ENCODE data around the gene AKIRIN2. TPM values are rescaled to one million over a fixed set of nuclear protein-coding genes. Genes with fewer than 3 reads are reported as not detected.

The AKIRIN2 gene
- total RNA-seq, result 10 to 100 TPM; 11.7 to 61.0 (median 35.8) TPM

DNA sequence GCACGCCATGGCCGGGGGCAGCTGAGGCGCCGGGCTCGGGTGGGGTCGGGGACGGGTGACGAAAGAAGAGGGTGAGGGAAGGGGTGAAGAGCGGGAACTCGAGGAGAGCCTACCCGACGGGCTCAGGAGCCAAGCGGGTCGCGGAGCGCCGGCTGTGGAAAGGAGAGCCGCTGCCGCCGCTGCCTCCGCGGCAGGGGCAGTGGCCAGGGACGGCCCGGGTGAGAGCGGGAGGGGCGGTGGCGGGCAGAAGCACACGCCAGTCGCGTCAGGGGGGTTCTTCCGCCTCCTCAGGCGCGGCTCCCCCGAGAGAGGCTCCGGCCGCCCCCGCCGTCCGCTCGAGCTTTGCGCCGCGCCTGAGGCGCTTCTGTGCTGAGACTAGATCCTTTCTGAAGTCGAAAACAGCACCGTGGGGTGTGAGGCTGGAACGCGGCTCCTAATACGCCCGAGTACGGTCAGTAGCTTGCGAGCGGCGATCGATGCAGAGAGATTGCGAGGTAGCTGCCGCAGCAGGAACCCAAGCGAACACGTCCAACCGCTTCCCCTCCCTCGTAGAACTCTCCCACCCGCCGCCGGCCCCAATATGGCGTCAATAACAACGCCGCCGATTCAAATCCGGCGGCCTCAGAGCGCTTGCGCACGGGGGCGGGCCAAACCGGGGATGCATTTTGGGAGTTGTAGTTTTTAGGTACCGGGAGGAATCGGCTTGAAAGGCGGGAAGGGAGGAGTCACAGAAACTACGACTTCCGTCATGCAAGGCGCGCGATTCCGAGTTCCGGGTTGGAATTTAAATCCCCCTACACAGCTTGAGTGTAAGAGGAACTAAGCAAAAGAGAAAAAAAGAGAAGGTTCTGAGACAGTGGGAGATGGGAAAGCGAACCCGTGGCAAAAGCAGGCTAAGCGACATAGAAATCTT lies at the start of gene AKIRIN2:
Gene AKIRIN2 (minus strand): TSS at position 558 of the 913 bp plus-strand sequence. CDS start 549 bp downstream, at position 9.
- Histone ChIP-seq H3K27ac (peak within 1 kb of the TSS; percentile 87 to 94), H3K4me3 (peak within 1 kb of the TSS; percentile 60 to 86 (median 75)), H3K4me1 (replicated peaks in 1 of 2) (peaks cover 1 to 10% of the 10 kb centered on the region in 2 donors)
- ATAC-seq (replicated peaks in 6 of 8), result peak; percentile 83 to 93 (median 90)
- in situ Hi-C loops (cut with MboI; ENCODE audit: low pct_unique_long_range_greater_than_20kb in 2 of 9, low sequenced_read_pairs in 9 of 9, unreplicated experiment in 9 of 9), result no loop called here
- 0 to 2% (median 0%) methylated on average over 2 to 10 of the region's 88 CpGs; no CpG with 5 or more reads in 2 of the 10 experiments for WGBS, 10 experiments

DNA sequence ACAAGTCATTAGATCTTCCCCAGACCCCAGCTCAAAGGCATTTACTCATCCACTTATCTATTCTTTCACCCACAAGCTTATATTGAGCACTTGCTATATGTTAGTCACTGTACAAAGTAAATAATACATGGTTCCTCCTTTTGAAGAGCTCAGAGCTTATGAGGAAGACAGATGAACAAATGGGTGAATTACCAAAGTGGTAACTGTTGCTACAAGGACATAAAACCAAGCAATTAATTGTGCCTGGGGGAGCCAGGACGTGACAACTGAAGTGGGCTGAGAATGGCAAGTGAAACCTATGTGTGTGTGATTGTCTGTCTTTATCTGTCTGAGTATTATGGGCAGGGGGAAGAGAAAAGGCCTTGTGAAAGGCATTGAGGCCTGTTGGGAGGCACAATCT lies 45.6 kb upstream of the AKIRIN2 start:
- Histone ChIP-seq H3K4me3 (no peak overlapping the region), H3K4me1 (replicated peaks in 1 of 2) (no peaks in the 10 kb centered on the region), H3K27ac (no peak overlapping the region)
- in situ Hi-C loops (cut with MboI; ENCODE audit: low pct_unique_long_range_greater_than_20kb in 2 of 9, low sequenced_read_pairs in 9 of 9, unreplicated experiment in 9 of 9), result no loop called here
- no peak for ATAC-seq (replicated peaks in 6 of 8)
- WGBS, 10 experiments, result 0 to 86% (median 40%) methylated on average over 1 of the region's 1 CpG; no CpG with 5 or more reads in 4 of the 10 experiments

DNA sequence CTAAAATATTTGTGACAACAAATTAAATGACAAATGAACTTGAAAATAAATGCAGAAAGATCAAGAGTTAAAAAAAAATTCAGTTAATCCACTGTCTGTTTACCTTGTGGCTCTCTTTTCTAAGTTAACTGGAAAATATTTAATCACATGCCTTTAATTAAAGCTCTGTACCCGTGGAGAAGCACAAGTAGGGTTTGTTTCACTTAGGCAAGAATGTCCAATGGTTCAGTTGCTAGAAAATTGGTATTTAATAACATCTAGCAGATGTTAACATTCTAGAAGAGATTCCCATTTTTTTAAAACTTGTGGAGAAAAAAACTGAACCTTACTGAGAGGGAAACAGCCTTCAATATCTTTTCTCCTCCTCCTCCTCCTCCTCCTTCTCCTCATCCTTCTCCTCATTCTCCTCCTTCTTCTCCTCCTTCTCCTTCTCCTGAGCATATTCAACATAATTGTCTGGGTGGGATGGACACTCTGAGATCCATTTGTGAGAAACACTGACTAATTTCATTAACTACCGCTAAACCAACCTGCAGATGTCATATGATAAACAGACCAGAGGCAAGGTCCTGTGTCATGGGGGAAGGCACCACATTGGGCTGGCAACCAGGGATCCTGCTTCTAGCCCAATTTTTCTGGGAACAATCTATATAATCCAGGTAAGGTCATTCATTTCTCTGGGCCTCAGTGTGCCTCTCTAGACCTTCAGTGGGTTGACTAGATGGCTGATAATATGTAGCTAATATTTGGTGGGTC lies 44.1 kb upstream of the AKIRIN2 start:
- H3K4me1 ChIP-seq (replicated peaks in 1 of 2), result no peaks in the 10 kb centered on the region
- no peak for ATAC-seq (replicated peaks in 6 of 8)
- no peak overlapping the region for H3K27ac ChIP-seq
- in situ Hi-C loops (cut with MboI; ENCODE audit: low pct_unique_long_range_greater_than_20kb in 2 of 9, low sequenced_read_pairs in 9 of 9, unreplicated experiment in 9 of 9), result no loop called here
- H3K4me3 ChIP-seq, result no peak overlapping the region
- WGBS, 10 experiments, result 0 to 100% (median 60%) methylated on average over 1 of the region's 2 CpGs; no CpG with 5 or more reads in 3 of the 10 experiments

DNA sequence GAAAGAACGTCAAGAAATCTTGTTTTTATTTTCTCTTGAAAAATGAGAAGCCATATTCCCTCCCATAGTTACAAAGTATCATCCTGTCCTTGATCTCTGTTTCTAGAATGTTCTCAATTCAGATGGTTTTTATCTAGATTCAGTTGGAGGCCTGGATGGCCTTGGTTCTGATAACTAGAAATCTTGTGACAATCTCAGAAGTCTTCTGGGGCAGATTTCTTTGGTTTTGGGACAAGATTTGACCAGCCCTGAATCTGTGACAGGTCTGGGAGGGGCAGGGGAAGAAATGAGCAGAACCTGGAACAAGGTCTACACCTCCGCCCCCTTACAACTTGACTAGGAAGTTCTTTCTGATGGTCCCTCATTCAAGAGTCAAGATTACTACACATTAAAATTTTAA lies 41.4 kb upstream of the AKIRIN2 start:
- 33 to 100% (median 52%) methylated on average over 1 to 2 of the region's 2 CpGs; no CpG with 5 or more reads in 1 of the 10 experiments for WGBS, 10 experiments
- H3K4me3 ChIP-seq, result no peak overlapping the region
- H3K27ac ChIP-seq, result no peak overlapping the region
- in situ Hi-C loops (cut with MboI; ENCODE audit: low pct_unique_long_range_greater_than_20kb in 2 of 9, low sequenced_read_pairs in 9 of 9, unreplicated experiment in 9 of 9), result no loop called here
- no peak for ATAC-seq (replicated peaks in 6 of 8)
- H3K4me1 ChIP-seq (replicated peaks in 1 of 2), result no peaks in the 10 kb centered on the region

DNA sequence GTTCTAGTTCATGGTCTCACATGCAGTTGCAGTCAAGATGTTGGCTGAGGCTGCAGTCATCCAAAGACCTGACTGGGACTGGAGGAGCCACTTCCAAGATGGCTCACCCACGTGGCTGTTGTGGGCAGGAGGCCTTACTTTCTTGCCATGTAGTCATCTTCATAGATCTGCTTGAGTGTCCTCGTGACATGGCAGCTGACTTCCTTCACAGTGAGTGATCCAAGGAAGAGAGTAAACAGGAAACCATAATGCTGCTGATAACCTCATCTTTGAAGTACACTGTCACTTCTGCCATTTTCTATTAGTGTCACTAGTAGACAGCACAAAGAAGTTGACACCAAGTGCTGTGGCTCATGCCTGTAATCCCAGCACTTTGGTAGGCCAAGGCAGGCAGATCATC lies 40.1 kb upstream of the AKIRIN2 start:
- H3K4me1 ChIP-seq (replicated peaks in 1 of 2), result no peaks in the 10 kb centered on the region
- no peak overlapping the region for H3K27ac ChIP-seq
- H3K4me3 ChIP-seq, result no peak overlapping the region
- no peak for ATAC-seq (replicated peaks in 6 of 8)
- WGBS, 10 experiments, result 0 to 100% (median 60%) methylated on average over 1 of the region's 2 CpGs; no CpG with 5 or more reads in 3 of the 10 experiments
- in situ Hi-C loops (cut with MboI; ENCODE audit: low pct_unique_long_range_greater_than_20kb in 2 of 9, low sequenced_read_pairs in 9 of 9, unreplicated experiment in 9 of 9), result no loop called here

DNA sequence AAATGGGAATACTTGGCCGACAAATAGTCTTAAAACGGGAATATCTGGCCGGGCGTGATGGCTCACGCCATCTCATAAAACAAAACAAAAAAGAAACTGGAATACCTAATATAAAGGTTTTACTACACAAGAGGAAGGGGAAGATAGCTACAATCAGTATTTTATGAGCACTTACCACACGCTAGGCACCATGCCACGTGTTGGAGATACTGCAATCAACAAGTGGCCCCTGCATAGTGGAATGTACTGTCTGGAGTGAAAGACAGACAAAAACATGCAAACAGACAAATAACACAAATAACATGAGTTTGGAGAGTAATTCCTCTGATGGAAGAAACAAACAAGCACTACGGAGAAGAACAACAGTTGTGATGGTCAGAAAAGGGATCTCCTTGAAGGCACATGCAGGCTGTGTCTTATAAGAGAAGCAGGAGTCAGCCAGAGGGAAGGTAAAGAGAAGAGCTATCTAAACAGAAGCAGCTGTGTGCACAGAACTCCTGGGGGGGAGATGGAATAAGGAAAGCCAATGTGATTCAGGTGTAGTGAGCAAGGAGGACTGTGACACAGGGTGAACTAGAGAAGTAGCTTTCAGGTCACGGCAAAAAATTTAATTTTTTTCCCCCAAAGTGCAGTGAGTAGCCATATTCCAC lies 39.1 kb upstream of the AKIRIN2 start:
- no peak for ATAC-seq (replicated peaks in 6 of 8)
- WGBS, 10 experiments, result 58 to 97% (median 88%) methylated on average over 1 to 9 of the region's 9 CpGs
- in situ Hi-C loops (cut with MboI; ENCODE audit: low pct_unique_long_range_greater_than_20kb in 2 of 9, low sequenced_read_pairs in 9 of 9, unreplicated experiment in 9 of 9), result no loop called here
- Histone ChIP-seq H3K4me1 (replicated peaks in 1 of 2) (no peaks in the 10 kb centered on the region), H3K27ac (no peak overlapping the region), H3K4me3 (no peak overlapping the region)

DNA sequence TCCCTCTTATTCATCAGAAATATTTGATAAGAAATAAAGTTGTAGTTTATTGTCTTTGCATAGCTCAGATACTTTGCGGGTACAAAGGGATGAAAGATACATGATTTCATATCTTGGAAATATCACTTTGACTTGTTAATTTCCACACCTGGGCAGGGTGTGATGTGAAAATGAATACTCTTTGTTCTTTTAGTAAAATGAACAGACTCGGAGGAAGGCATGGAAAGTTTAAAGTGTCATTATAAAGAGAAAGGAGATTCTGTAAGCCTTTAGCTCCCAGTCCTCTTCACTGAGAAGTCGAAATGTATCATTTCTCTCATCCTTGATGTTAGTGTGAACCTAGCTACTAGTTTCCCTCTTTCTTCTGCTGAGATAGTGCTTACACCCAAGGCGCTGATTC lies 36.7 kb upstream of the AKIRIN2 start:
- in situ Hi-C loops (cut with MboI; ENCODE audit: low pct_unique_long_range_greater_than_20kb in 2 of 9, low sequenced_read_pairs in 9 of 9, unreplicated experiment in 9 of 9), result no loop called here

DNA sequence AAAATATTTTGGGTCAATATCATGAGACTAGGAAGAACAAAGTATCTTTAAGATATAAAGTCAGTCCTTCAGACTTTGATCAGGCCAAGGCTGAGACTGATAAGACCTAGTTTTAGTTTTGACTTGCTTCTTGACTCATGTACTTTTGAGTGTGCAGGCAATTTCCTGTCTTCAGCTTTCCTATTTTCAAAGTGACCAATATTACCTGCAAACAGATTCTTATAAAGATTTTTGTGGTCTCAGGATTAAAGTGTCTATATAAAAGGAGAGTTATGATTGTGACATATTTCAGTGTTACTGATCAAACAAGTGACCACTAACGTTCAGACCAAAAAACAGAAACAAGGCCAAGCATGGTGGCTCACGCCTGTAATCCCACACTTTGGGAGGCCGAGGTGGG lies 36.0 kb upstream of the AKIRIN2 start:
- 72 to 100% (median 87%) methylated on average over 1 to 3 of the region's 3 CpGs; no CpG with 5 or more reads in 2 of the 10 experiments for WGBS, 10 experiments
- Histone ChIP-seq H3K4me1 (replicated peaks in 1 of 2) (no peaks in the 10 kb centered on the region), H3K4me3 (no peak overlapping the region), H3K27ac (no peak overlapping the region)
- in situ Hi-C loops (cut with MboI; ENCODE audit: low pct_unique_long_range_greater_than_20kb in 2 of 9, low sequenced_read_pairs in 9 of 9, unreplicated experiment in 9 of 9), result no loop called here
- no peak for ATAC-seq (replicated peaks in 6 of 8)

More for the DNA sequence above, 36.7 kb upstream of the AKIRIN2 start:
- no peaks in the 10 kb centered on the region for H3K4me1 ChIP-seq (replicated peaks in 1 of 2)
- no peak overlapping the region for H3K27ac ChIP-seq
- 54 to 96% (median 90%) methylated on average over 2 to 4 of the region's 4 CpGs for WGBS, 10 experiments
- ATAC-seq (replicated peaks in 6 of 8), result no peak
- H3K4me3 ChIP-seq, result no peak overlapping the region

DNA sequence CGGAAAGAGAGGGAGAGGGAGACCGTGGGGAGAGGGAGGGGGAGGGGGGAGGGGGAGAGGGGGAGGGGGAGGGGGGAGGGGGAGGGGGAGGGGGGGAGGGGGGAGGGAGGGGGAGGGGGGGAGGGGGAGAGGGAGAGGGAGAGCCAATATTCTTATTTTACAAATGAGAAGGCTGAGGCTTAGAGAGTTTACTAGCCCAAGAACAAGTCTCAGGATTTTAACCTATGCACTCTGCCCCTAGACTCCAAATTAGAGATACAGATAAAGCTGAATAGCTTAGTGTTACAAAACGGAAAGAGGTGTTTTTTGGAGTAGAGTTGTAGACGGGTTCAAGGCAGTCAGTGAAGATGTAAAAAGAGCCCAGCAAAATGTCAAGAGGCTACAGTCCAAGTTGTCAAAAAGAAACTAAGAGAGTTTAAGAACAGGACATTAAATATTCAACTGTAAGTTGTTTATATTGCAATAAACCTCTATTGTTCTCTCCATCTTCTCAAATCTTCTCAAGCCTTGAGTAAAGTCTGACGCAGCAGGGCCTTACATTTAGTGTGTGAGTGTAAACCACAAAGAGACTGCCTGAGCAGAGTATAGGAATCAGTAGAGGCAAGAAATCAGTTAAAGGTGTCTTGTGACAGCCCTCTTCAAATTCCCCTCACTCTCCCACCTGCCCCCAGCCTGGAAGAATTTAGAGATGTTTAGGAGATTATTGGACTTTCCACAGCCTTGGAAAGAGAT lies 34.9 kb upstream of the AKIRIN2 start:
- WGBS, 10 experiments, result 67 to 100% (median 82%) methylated on average over 1 to 3 of the region's 5 CpGs; no CpG with 5 or more reads in 3 of the 10 experiments
- in situ Hi-C loops (cut with MboI; ENCODE audit: low pct_unique_long_range_greater_than_20kb in 2 of 9, low sequenced_read_pairs in 9 of 9, unreplicated experiment in 9 of 9), result no loop called here
- ATAC-seq (replicated peaks in 6 of 8), result no peak
- Histone ChIP-seq H3K4me3 (no peak overlapping the region), H3K4me1 (replicated peaks in 1 of 2) (no peaks in the 10 kb centered on the region), H3K27ac (no peak overlapping the region)

DNA sequence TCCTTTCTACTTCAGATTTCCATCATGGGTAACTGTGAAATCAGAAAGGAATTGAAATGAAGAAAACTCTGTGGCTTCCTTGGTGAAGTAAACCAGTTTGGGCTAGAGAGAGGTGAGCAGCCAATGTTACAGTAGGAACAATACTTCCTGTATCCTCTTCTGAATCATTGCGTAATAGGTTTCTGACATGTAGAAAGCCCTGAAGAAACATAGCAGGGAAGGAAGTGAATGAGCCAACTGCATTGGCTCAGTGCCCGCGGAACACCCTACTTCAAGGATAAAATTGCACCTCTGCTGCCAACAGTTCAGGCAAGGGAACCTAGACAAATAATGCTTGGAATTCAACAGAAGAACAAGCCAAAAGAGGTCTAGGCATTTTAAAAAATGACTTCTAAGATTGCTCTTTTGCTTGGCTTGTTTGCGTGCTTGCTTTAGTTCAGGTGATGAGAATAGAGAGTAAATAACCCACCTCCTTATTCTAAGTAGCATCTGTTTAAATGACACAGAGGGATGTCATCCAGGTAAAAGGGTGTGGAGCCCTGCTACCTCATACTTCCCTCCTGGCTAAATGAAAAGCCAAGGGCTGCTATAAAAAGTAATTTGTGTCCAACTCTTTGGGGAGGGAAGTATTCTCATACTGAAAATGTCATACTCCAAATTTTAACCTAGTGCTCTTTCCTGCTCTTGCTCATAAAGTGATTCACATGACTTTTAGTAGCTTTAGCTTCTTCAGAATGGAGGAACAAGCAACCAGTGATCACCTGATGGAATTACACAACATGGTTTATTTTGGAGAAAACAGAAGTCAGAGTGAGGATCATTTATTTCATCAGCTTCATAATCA lies 30.0 kb upstream of the AKIRIN2 start:
- WGBS, 10 experiments, result 12 to 100% (median 93%) methylated on average over 1 to 4 of the region's 4 CpGs; no CpG with 5 or more reads in 2 of the 10 experiments
- Histone ChIP-seq H3K27ac (no peak overlapping the region), H3K4me1 (replicated peaks in 1 of 2) (no peaks in the 10 kb centered on the region), H3K4me3 (no peak overlapping the region)
- ATAC-seq (replicated peaks in 6 of 8), result peak in 6 of 8 experiments; percentile 19 to 97 (median 81)
- in situ Hi-C loops (cut with MboI; ENCODE audit: low pct_unique_long_range_greater_than_20kb in 2 of 9, low sequenced_read_pairs in 9 of 9, unreplicated experiment in 9 of 9), result no loop called here

DNA sequence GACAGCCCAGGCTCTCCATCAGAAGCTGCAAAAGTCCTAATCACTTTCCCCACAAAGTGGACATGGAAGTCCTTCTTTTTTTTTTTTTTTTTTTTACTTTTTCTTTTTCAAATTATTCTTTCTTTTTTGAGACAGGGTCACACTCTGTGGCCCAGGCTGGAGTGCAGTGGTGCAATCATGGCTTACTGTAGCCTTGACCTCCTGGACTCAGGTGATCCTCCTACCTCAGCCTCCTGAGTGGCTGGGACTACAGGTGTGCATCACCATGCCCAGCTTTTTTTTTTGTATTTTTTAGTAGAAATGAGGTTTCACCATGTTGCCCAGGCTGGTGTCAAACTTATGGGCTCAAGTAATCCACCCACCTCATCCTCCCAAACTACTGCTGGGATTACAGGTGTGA lies 29.0 kb upstream of the AKIRIN2 start:
- in situ Hi-C loops (cut with MboI; ENCODE audit: low pct_unique_long_range_greater_than_20kb in 2 of 9, low sequenced_read_pairs in 9 of 9, unreplicated experiment in 9 of 9), result no loop called here
- H3K27ac ChIP-seq, result no peak overlapping the region
- ATAC-seq (replicated peaks in 6 of 8), result no peak
- H3K4me1 ChIP-seq (replicated peaks in 1 of 2), result no peaks in the 10 kb centered on the region
- no peak overlapping the region for H3K4me3 ChIP-seq

Measured in motor neuron (in vitro differentiated cells).